ENCODE data around the gene CPD.

Gene CPD

GRCh38 chr17:30377574-30378240 lies 1.0 kb upstream of the CPD start:
- DNase-seq (ENCODE audit: insufficient read length) (no peak), FAIRE-seq (peak; percentile 44)
- no peak for TF ChIP-seq POLR2A (IDR thresholded peaks at IDR 0.05; ENCODE audit: low read depth, low read length)
- TF ChIP-seq POLR2AphosphoS5 (IDR thresholded peaks at IDR 0.05; ENCODE audit: low read depth, low read length) = no peak
- no peak for TF ChIP-seq TAF1 (IDR thresholded peaks at IDR 0.05; ENCODE audit: borderline replicate concordance, low read depth, low read length)

GRCh38 chr17:30378241-30378824 lies 394 bp upstream of the CPD start:
- TF ChIP-seq POLR2AphosphoS5 (IDR thresholded peaks at IDR 0.05; ENCODE audit: low read depth, low read length) = no peak
- DNase-seq (ENCODE audit: insufficient read length) (no peak), FAIRE-seq (no peak)

- FAIRE-seq = peak; percentile 36
- no peak for DNase-seq (ENCODE audit: insufficient read length)
Observed at GRCh38 chr17:30379303-30379902, 676 bp downstream of the CPD start.

GRCh38 chr17:30379903-30380381 lies 1.2 kb downstream of the CPD start:
- no peak for DNase-seq (ENCODE audit: insufficient read length)

More at GRCh38 chr17:30379303-30379902, 676 bp downstream of the CPD start:
- TF ChIP-seq POLR2AphosphoS5 (IDR thresholded peaks at IDR 0.05; ENCODE audit: low read depth, low read length) = no peak
- no peak for TF ChIP-seq POLR2A (IDR thresholded peaks at IDR 0.05; ENCODE audit: low read depth, low read length)
- no peak for TF ChIP-seq TAF1 (IDR thresholded peaks at IDR 0.05; ENCODE audit: borderline replicate concordance, low read depth, low read length)

DNA sequence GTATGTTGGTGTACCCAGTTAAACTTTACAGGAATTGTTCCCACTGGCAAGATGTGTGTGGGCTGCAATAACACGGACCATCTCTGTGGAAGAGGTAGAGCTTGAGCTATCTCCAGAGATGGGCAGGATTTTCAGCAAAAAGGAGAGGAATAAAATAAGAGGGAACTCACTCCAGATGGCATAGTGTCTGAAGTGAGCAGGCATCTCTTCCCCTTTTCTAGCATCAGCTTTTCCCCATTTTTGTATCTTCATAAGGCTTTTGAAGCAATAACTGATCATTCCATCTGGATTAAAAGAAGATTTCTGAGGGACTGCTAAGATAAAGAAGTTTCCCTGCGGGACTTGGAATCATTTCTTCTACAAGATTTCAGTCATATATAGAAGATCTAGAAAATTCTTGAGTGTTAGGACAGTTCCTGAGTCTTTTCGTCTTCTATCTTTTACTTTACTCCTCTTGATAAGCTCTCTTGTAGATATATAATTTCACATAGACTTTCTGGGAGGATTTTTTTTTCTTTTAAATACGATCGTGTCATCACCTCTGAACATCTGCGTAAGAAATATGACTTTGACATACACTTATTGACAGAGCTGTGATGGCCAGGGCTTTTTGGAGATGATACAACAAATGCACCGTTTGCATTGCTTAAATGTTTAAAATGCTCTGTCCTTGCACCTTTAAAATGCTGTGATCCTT lies 2.1 kb downstream of the CPD start:
- no peak for TF ChIP-seq POLR2A (IDR thresholded peaks at IDR 0.05; ENCODE audit: low read depth, low read length)
- no peak for TF ChIP-seq POLR2AphosphoS5 (IDR thresholded peaks at IDR 0.05; ENCODE audit: low read depth, low read length)
- TF ChIP-seq TAF1 (IDR thresholded peaks at IDR 0.05; ENCODE audit: borderline replicate concordance, low read depth, low read length) = no peak
- FAIRE-seq (no peak), DNase-seq (ENCODE audit: insufficient read length) (no peak)

More at GRCh38 chr17:30379903-30380381, 1.2 kb downstream of the CPD start:
- FAIRE-seq = peak; percentile 58
- TF ChIP-seq POLR2AphosphoS5 (IDR thresholded peaks at IDR 0.05; ENCODE audit: low read depth, low read length) (no peak), POLR2A (IDR thresholded peaks at IDR 0.05; ENCODE audit: low read depth, low read length) (no peak), TAF1 (IDR thresholded peaks at IDR 0.05; ENCODE audit: borderline replicate concordance, low read depth, low read length) (no peak)

DNA sequence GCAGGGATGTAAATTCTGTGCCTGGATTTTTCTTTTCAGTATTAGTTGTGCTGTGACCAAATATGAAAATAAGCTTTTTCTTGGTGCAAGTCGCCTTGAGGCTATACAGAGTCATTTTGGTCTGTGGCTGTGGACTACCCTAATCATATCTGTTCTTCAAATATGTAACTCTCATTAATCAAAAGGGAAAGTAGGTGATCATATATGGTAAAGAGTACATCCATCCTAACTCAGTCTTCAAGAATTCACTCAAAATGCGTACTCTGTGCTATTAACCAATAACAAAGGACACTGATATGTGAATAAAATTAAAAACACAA lies 2.6 kb downstream of the CPD start:
- TF ChIP-seq POLR2AphosphoS5 (IDR thresholded peaks at IDR 0.05; ENCODE audit: low read depth, low read length) = no peak
- TF ChIP-seq TAF1 (IDR thresholded peaks at IDR 0.05; ENCODE audit: borderline replicate concordance, low read depth, low read length) = no peak
- no peak for TF ChIP-seq POLR2A (IDR thresholded peaks at IDR 0.05; ENCODE audit: low read depth, low read length)
- no peak for FAIRE-seq

DNA sequence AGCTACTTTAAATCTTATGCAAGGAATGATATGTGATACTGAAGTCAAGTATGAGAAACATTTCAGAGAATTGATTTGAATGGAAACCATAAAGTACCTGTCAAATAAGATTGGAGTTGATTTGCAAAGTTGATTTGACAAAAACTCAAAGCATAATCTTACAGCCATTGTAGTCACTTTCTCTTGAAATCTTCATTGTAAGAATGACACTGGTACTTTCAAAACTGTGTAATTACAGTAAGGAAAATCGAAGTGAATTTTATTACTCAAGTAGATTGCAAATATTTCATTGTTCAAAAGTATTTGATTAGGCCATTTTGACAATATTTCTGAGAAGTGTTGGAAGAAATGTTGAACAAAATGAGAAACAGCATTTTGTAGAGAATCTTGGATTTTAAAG lies 3.6 kb downstream of the CPD start:
- FAIRE-seq (no peak), DNase-seq (ENCODE audit: insufficient read length) (no peak)

More for the DNA sequence above, 2.6 kb downstream of the CPD start:
- DNase-seq (ENCODE audit: insufficient read length) = no peak

DNA sequence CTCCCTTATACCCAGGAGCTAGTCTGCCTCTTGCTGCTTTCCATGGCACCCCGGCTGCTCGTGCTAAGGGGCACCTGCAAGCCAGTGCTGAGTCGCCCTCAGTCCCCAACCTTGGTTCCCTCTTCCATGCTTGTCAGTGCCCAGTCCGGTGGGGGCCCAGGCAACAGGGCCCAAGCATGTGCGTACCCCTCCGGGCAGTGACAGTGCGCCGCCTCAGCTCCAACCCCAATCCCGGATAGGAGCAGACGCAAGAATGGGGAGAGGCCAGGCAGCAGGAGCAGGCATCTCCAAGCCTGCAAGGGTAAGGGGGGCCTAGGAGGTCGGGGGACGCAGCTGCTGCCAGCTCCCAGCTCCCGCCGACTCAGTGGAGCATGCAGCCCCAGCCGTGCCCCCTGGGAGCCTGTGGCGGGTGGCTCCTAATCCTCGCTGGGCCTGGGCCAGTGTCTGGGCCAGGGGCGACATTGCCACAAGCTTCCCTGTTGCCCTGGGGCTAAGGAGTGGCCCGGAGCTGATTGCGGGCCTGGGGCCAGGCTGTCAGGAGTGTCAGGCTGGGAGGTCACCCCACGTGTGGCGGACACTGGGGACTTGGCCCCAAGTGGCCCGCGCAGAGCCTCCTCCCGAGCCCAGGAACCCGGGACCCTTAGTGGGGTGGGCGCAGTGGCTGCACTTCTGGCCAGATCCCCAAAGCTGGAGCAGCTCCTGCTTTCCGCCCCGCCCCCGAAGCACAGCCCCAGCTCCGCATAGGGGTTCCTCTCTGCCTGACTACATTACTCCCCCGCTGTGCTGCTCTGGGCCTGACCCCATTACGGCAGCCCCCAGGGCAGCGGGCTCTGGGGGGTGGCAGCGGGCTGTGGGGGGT lies 9.8 kb downstream of the CPD start:
- no peak for TF ChIP-seq POLR2AphosphoS5 (IDR thresholded peaks at IDR 0.05; ENCODE audit: low read depth, low read length)
- no peak for TF ChIP-seq POLR2A (IDR thresholded peaks at IDR 0.05; ENCODE audit: low read depth, low read length)
- TF ChIP-seq TAF1 (IDR thresholded peaks at IDR 0.05; ENCODE audit: borderline replicate concordance, low read depth, low read length) = no peak
- DNase-seq (ENCODE audit: insufficient read length) = no peak
- no peak for FAIRE-seq

More for the DNA sequence above, 3.6 kb downstream of the CPD start:
- no peak for TF ChIP-seq TAF1 (IDR thresholded peaks at IDR 0.05; ENCODE audit: borderline replicate concordance, low read depth, low read length)
- TF ChIP-seq POLR2AphosphoS5 (IDR thresholded peaks at IDR 0.05; ENCODE audit: low read depth, low read length) = no peak
- no peak for TF ChIP-seq POLR2A (IDR thresholded peaks at IDR 0.05; ENCODE audit: low read depth, low read length)

- DNase-seq (ENCODE audit: insufficient read length) (no peak), FAIRE-seq (no peak)
- TF ChIP-seq POLR2A (IDR thresholded peaks at IDR 0.05; ENCODE audit: low read depth, low read length) = no peak
- no peak for TF ChIP-seq TAF1 (IDR thresholded peaks at IDR 0.05; ENCODE audit: borderline replicate concordance, low read depth, low read length)
- no peak for TF ChIP-seq POLR2AphosphoS5 (IDR thresholded peaks at IDR 0.05; ENCODE audit: low read depth, low read length)
Observed at GRCh38 chr17:30389756-30390300, 11.1 kb downstream of the CPD start.

GRCh38 chr17:30391534-30391933 lies 12.8 kb downstream of the CPD start:
- no peak for TF ChIP-seq TAF1 (IDR thresholded peaks at IDR 0.05; ENCODE audit: borderline replicate concordance, low read depth, low read length)
- no peak for TF ChIP-seq POLR2AphosphoS5 (IDR thresholded peaks at IDR 0.05; ENCODE audit: low read depth, low read length)
- no peak for TF ChIP-seq POLR2A (IDR thresholded peaks at IDR 0.05; ENCODE audit: low read depth, low read length)
- no peak for DNase-seq (ENCODE audit: insufficient read length)
- FAIRE-seq = no peak
